ENCODE results near the gene MTRFR. TPM values are rescaled to one million over a fixed set of nuclear protein-coding genes. Genes with fewer than 3 reads are reported as not detected.

MTRFR gene
- total and polyA plus RNA-seq, 2 donors (not counting 1 experiment from before 2014, with no cell fraction given), result 18.7 to 45.5 TPM

DNA sequence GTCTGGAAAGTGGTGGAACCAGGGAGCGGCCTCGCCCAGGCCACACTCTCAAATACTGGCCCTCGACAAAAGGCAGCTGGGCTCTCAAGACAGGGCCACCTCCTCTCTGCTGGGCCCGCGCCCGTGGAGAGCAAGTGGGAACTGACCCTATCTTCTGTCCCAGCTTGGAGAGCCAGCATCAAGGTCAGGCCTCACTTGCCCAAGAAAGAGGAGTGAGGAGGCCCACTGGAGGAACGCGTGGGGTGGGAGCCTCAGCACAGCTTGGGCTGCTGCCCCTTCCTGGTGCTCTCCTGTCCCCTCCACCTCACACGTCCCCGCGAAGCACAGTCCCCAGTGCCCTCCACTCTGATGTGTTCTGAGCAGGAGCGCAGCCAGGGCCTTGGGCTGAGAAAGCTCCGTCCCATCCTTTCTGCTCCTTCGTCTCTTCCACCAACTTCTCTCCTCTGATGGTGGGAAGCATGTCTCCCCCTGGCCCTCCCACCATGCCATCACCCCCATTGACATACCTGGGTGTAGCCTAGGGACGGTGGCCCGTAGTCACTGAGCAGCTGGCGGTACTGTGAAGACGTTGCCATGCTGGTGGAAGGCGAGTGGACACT is 33.5 kb downstream of the MTRFR start:
- Mint-ChIP-seq H3K4me1 (peaks cover 26% of the 10 kb centered on the region), H3K4me3 (no peak overlapping the region), H3K27me3 (no peaks in the 10 kb centered on the region), H3K9me3 (ENCODE audit: insufficient read depth) (no peaks in the 10 kb centered on the region), H3K27ac (no peak overlapping the region)
- H3K27me3 ChIP-seq (replicated peaks in 1 of 4; ENCODE audit: control extremely low read depth in 1 of 4, control insufficient read depth in 3 of 4, insufficient read depth in 4 of 4, low read length in 3 of 4), result peaks cover 0 to 6% (median 0%) of the 10 kb centered on the region in 4 experiments
- ATAC-seq (ENCODE audit: low read depth) (no peak), DNase-seq (no peak)
- intact Hi-C loops (cut with micrococcal nuclease), result no loop called here
- TF ChIP-seq EZH2 (IDR thresholded peaks at IDR 0.05; ENCODE audit: borderline replicate concordance, insufficient read depth, low read depth, low read length, poor library complexity, severe bottlenecking), result no peak
- TF ChIP-seq, protein P1, sequence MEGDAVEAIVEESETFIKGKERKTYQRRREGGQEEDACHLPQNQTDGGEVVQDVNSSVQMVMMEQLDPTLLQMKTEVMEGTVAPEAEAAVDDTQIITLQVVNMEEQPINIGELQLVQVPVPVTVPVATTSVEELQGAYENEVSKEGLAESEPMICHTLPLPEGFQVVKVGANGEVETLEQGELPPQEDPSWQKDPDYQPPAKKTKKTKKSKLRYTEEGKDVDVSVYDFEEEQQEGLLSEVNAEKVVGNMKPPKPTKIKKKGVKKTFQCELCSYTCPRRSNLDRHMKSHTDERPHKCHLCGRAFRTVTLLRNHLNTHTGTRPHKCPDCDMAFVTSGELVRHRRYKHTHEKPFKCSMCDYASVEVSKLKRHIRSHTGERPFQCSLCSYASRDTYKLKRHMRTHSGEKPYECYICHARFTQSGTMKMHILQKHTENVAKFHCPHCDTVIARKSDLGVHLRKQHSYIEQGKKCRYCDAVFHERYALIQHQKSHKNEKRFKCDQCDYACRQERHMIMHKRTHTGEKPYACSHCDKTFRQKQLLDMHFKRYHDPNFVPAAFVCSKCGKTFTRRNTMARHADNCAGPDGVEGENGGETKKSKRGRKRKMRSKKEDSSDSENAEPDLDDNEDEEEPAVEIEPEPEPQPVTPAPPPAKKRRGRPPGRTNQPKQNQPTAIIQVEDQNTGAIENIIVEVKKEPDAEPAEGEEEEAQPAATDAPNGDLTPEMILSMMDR (IDR thresholded peaks at IDR 0.05), result no peak
- no peak overlapping the region for H3K4me2 ChIP-seq (replicated peaks; ENCODE audit: low read depth, low read length, poor library complexity, severe bottlenecking)
- H3K79me2 ChIP-seq (ENCODE audit: control insufficient read depth, insufficient read depth, low read length), result no peaks in the 10 kb centered on the region
- WGBS (ENCODE audit: insufficient coverage), result 96% methylated on average over 14 of the region's 19 CpGs
- H2AFZ ChIP-seq (ENCODE audit: insufficient read depth, low read depth, low read length, poor library complexity, severe bottlenecking), result no peak overlapping the region
- H3K27ac ChIP-seq (ENCODE audit: low read length in 2 of 2), result no peak overlapping the region
- H3K9ac ChIP-seq (ENCODE audit: low read length), result no peak overlapping the region
- H3K4me1 ChIP-seq (ENCODE audit: control insufficient read depth in 2 of 2, insufficient read depth in 2 of 2, low read length in 2 of 2), result peaks cover 26 to 31% of the 10 kb centered on the region in 2 donors
- no peaks in the 10 kb centered on the region for H3K36me3 ChIP-seq (replicated peaks in 1 of 2; ENCODE audit: control extremely low read depth in 1 of 2, control insufficient read depth in 1 of 2, extremely low read depth in 1 of 2, insufficient read depth in 2 of 2, low read length in 1 of 2)
- no peak overlapping the region for H3K4me3 ChIP-seq (ENCODE audit: control extremely low read depth in 1 of 5, extremely low read depth in 1 of 5, insufficient read depth in 1 of 5, low read depth in 2 of 5, low read length in 4 of 5)
- no peaks in the 10 kb centered on the region for H3K9me3 ChIP-seq (ENCODE audit: control extremely low read depth in 1 of 3, control insufficient read depth in 2 of 3, insufficient read depth in 1 of 3, low read length in 2 of 3)
- POLR2A ChIA-PET, result interaction anchor here (1.3 kb wide), 1 partner anchor 33 kb away, joined by 5 read pairs; the partner anchor contains the start of genes MPHOSPH9 and MTRFR
- no peaks in the 10 kb centered on the region for H4K20me1 ChIP-seq (ENCODE audit: control insufficient read depth, insufficient read depth, low read length, poor library complexity, severe bottlenecking)
- CTCF ChIA-PET, result no interaction called here

DNA sequence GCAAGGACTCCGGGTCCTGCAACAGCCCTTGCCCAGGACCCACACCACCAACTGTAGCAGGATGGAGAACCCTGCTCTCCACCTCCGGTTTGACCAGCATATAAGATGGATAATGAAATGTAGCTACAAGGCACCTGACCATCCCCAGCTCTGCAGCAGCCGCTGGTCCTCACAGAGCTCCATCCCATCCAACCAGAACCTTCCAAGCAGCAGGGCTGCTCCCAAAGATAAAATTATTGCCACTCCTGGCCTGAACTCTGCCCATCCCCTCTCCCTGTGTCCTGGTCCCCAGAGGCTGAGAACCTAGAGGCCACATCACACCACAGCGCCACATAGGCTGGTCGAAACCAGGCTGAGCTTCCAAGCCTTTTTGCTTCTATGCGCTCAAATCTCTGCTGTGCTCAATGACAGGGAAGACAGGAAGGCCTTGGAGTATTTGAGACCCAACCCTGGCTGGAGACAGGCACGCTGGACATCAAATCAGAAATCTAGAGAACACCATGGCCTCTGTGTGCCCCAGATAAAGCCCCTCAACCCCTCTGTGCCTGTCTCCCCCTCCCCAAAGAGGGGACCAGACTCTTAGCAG is 34.2 kb downstream of the MTRFR start:
- Histone ChIP-seq H3K27me3 (replicated peaks in 1 of 4; ENCODE audit: control extremely low read depth in 1 of 4, control insufficient read depth in 3 of 4, insufficient read depth in 4 of 4, low read length in 3 of 4) (peaks cover 0 to 6% (median 0%) of the 10 kb centered on the region in 4 experiments), H4K20me1 (ENCODE audit: control insufficient read depth, insufficient read depth, low read length, poor library complexity, severe bottlenecking) (no peaks in the 10 kb centered on the region)
- TF ChIP-seq EZH2 (IDR thresholded peaks at IDR 0.05; ENCODE audit: borderline replicate concordance, insufficient read depth, low read depth, low read length, poor library complexity, severe bottlenecking), result no peak
- TF ChIP-seq, protein P1 (IDR thresholded peaks at IDR 0.05), result no peak

More for the DNA sequence above, 34.2 kb downstream of the MTRFR start:
- Histone ChIP-seq H3K4me1 (ENCODE audit: control insufficient read depth in 2 of 2, insufficient read depth in 2 of 2, low read length in 2 of 2) (peaks cover 30 to 36% of the 10 kb centered on the region in 2 donors), H3K4me3 (ENCODE audit: control extremely low read depth in 1 of 5, extremely low read depth in 1 of 5, insufficient read depth in 1 of 5, low read depth in 2 of 5, low read length in 4 of 5) (no peak overlapping the region), H3K27ac (ENCODE audit: low read length in 2 of 2) (no peak overlapping the region), H2AFZ (ENCODE audit: insufficient read depth, low read depth, low read length, poor library complexity, severe bottlenecking) (peak overlapping the region; percentile 69), H3K79me2 (ENCODE audit: control insufficient read depth, insufficient read depth, low read length) (no peaks in the 10 kb centered on the region), H3K36me3 (replicated peaks in 1 of 2; ENCODE audit: control extremely low read depth in 1 of 2, control insufficient read depth in 1 of 2, extremely low read depth in 1 of 2, insufficient read depth in 2 of 2, low read length in 1 of 2) (no peaks in the 10 kb centered on the region), H3K4me2 (replicated peaks; ENCODE audit: low read depth, low read length, poor library complexity, severe bottlenecking) (peak overlapping the region; percentile 85), H3K9ac (ENCODE audit: low read length) (no peak overlapping the region), H3K9me3 (ENCODE audit: control extremely low read depth in 1 of 3, control insufficient read depth in 2 of 3, insufficient read depth in 1 of 3, low read length in 2 of 3) (no peaks in the 10 kb centered on the region)
- Mint-ChIP-seq H3K27ac (peak overlapping the region; percentile 15), H3K4me1 (peaks cover 29% of the 10 kb centered on the region), H3K9me3 (ENCODE audit: insufficient read depth) (no peaks in the 10 kb centered on the region), H3K4me3 (peak overlapping the region; percentile 83), H3K27me3 (no peaks in the 10 kb centered on the region)
- ChIA-PET POLR2A (interaction anchor here (0.5 to 1.3 kb wide), 3 partner anchors 11 to 252 kb away, joined by 3 to 6 read pairs (median 5); partner anchors contain the start of genes MPHOSPH9 and MTRFR), CTCF (interaction anchor here (0.6 to 1.3 kb wide), 2 partner anchors 30 to 363 kb away, joined by 3 to 7 read pairs; no protein-coding TSS in a partner anchor)
- ATAC-seq (ENCODE audit: low read depth) (no peak), DNase-seq (no peak)
- intact Hi-C loops (cut with micrococcal nuclease), result no loop called here
- 95% methylated on average over 5 of the region's 7 CpGs for WGBS (ENCODE audit: insufficient coverage)

All from B cell (primary cell).